Fibroblast of mammary gland (primary cell): Measurements from ENCODE around the gene FAF2.

ENCODE experiments used
- DNase-seq: peaks from one replicate; pipeline ENCODE4 v3.0.0-alpha.2; 2010; ENCODE audit warnings: low read depth
- H3K4me3 ChIP-seq: 2 replicates; pipeline ENCODE4 v1.5.1; 2011; ENCODE audit warnings: low read depth, mild to moderate bottlenecking, low read length, moderate library complexity; ENCODE audit not compliant: control insufficient read depth
- TF ChIP-seq, protein P1 (sequence below): conservative IDR thresholded peaks from 2 replicates; pipeline ENCODE4 v1.5.1; 2011; ENCODE audit warnings: low read depth, low read length, inconsistent platforms; ENCODE audit not compliant: control insufficient read depth, insufficient read depth

FAF2 gene

GRCh38 chr5:176514244-176514950, 66.2 kb downstream of the FAF2 start:
- no peak overlapping the region for H3K4me3 ChIP-seq
- TF ChIP-seq, protein P1, sequence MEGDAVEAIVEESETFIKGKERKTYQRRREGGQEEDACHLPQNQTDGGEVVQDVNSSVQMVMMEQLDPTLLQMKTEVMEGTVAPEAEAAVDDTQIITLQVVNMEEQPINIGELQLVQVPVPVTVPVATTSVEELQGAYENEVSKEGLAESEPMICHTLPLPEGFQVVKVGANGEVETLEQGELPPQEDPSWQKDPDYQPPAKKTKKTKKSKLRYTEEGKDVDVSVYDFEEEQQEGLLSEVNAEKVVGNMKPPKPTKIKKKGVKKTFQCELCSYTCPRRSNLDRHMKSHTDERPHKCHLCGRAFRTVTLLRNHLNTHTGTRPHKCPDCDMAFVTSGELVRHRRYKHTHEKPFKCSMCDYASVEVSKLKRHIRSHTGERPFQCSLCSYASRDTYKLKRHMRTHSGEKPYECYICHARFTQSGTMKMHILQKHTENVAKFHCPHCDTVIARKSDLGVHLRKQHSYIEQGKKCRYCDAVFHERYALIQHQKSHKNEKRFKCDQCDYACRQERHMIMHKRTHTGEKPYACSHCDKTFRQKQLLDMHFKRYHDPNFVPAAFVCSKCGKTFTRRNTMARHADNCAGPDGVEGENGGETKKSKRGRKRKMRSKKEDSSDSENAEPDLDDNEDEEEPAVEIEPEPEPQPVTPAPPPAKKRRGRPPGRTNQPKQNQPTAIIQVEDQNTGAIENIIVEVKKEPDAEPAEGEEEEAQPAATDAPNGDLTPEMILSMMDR, result no peak
- no peak for DNase-seq

GRCh38 chr5:176515396-176515795, 67.2 kb downstream of the FAF2 start:
- TF ChIP-seq, protein P1, result no peak
- no peak for DNase-seq
- H3K4me3 ChIP-seq, result no peak overlapping the region

DNA sequence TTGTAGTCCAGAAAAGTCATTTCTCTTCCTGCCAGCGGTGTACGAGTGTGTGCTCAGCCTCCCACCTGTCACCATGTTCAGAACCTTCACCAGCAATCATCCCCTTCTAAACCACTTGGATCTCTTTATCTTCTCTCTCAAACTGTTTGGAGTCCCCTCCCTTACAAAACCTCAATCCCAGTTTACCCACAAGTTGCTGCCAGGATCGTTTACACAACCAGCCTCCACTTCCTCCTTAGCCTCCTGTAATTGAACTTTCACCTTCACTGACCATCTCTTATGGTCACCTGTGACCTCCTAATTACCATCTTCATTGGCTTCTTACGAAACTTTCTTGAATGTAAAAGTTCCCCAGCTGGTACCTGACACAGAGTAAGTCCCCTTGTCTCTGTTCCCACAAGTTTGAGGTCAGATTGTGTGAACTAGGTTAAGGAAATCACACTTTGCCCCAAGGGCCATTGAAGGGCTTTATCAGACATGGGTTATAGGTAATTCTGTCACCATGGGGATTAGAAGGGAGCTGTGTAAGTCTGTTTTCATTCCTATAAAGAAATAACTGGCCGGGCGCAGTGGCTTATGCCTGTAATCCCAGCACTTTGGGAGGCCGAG, 69.0 kb downstream of the FAF2 start:
- no peak overlapping the region for H3K4me3 ChIP-seq
- no peak for DNase-seq
- TF ChIP-seq, protein P1, result no peak

GRCh38 chr5:176519810-176520720, 71.9 kb downstream of the FAF2 start:
- TF ChIP-seq, protein P1, result no peak
- H3K4me3 ChIP-seq, result no peak overlapping the region
- DNase-seq, result no peak

DNA sequence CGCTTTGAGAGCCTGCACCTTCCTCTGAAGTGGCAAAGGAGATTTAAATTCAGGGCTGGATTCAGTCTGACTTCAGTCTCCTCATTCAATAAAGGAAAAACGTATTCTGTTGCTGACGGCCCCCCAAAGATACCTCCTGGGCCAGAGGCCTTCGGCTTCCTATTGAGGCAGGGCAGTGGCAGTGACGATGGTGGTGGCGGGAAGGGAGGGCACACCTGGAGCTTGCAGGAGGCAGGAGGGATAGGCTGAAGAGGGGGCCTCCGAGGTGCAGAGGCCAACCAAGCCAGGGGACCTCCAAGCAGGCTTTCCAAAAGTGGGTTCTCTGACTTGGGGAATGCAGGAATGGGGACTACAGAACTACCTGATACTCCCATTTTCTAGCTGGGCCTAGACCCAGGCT, 73.1 kb downstream of the FAF2 start:
- H3K4me3 ChIP-seq, result no peak overlapping the region
- TF ChIP-seq, protein P1, result no peak
- DNase-seq, result no peak

DNA sequence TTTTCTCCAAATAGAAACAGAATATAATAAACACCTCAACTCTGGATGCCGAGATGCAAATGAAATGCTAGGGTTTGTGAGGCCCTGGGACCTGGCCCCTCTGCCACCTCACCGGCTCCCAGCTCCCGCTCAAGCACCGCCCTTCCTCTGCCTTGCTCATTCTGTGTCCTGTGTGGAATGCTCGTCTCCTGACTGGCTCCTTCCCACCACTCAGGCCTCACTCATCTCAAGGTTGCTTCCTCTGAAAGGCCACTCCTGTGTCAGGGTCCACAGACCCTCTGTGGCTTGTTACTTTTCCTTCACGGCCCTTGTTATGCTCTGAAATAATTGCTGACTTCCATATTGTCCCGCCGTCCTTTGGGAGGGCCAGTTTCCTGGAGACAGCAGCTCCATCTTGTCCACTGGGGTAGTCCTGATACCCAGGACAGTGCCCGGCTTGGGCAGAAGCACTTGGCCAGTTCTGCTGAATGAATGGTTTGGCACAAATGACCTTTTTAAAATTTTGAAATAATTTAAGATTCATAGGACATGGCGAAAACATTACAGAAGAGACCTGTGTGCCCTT, 73.6 kb downstream of the FAF2 start:
- no peak for DNase-seq
- no peak overlapping the region for H3K4me3 ChIP-seq
- TF ChIP-seq, protein P1, result no peak
